GM21576 (cell line): ENCODE data around the gene FCGR3A.
A peak's percentile ranks its signal among the peaks of the same experiment; 100 is the strongest.
"Not testable (repeated sequence)": the region's sequence is repeated elsewhere in the genome, so short reads cannot be mapped to it uniquely, and the experiment has no call there.

Source experiments
- ATAC-seq: cut with Tn5 transposase; IDR thresholded peaks from one replicate; pipeline ENCODE4 v1.9.1; 2021; ENCODE audit warnings: mild to moderate bottlenecking, moderate library complexity; ENCODE audit not compliant: unreplicated experiment

FCGR3A gene

GRCh38 chr1:161557506-161558450 is 8.2 kb upstream of the FCGR3A start:
- not testable (repeated sequence) for ATAC-seq

GRCh38 chr1:161556990-161557389 is 7.4 kb upstream of the FCGR3A start:
- not testable (repeated sequence) for ATAC-seq

- not testable (repeated sequence) for ATAC-seq
These were observed 6.5 kb upstream of the FCGR3A start for GRCh38 chr1:161556143-161556542.

GRCh38 chr1:161554815-161555417 is 5.3 kb upstream of the FCGR3A start:
- ATAC-seq: not testable (repeated sequence)

GRCh38 chr1:161554340-161554739 is 4.7 kb upstream of the FCGR3A start:
- not testable (repeated sequence) for ATAC-seq

GRCh38 chr1:161553631-161554030 is 4.0 kb upstream of the FCGR3A start:
- ATAC-seq: not testable (repeated sequence)

- ATAC-seq: not testable (repeated sequence)
These were observed 1.3 kb upstream of the FCGR3A start for GRCh38 chr1:161550942-161551341.

GRCh38 chr1:161548749-161549406 is 740 bp downstream of the FCGR3A start:
- not testable (repeated sequence) for ATAC-seq

- ATAC-seq: not testable (repeated sequence)
These were observed 1.4 kb downstream of the FCGR3A start for GRCh38 chr1:161547995-161548741.

GRCh38 chr1:161545005-161545731 is 4.5 kb downstream of the FCGR3A start:
- not testable (repeated sequence) for ATAC-seq

GRCh38 chr1:161543125-161543524 is 6.5 kb downstream of the FCGR3A start:
- ATAC-seq: not testable (repeated sequence)

GRCh38 chr1:161542091-161542559 is 7.5 kb downstream of the FCGR3A start:
- ATAC-seq: peak; percentile 60

- peak; percentile 24 for ATAC-seq
These were observed 9.1 kb downstream of the FCGR3A start for GRCh38 chr1:161540570-161540960.

- ATAC-seq: peak; percentile 53
These were observed 9.7 kb downstream of the FCGR3A start for GRCh38 chr1:161539731-161540569.

- ATAC-seq: not testable (repeated sequence)
These were observed 10.6 kb downstream of the FCGR3A start for GRCh38 chr1:161538925-161539479.

- ATAC-seq: not testable (repeated sequence)
These were observed 12.4 kb downstream of the FCGR3A start for GRCh38 chr1:161537068-161537669.

- ATAC-seq: not testable (repeated sequence)
These were observed 16.7 kb downstream of the FCGR3A start for GRCh38 chr1:161532644-161533567.
